EL (cell line): ENCODE measurements around the gene RAB11FIP3.

Experiments used
- DNase-seq: peaks from one replicate; pipeline ENCODE4 v3.0.0-alpha.2; 2016

Gene RAB11FIP3

GRCh38 chr16:556474-557173, 131.2 kb downstream of the RAB11FIP3 start:
- DNase-seq, result no peak

- DNase-seq, result no peak
Observed at GRCh38 chr16:557463-558297, 132.2 kb downstream of the RAB11FIP3 start.

GRCh38 chr16:558298-559020, 133.0 kb downstream of the RAB11FIP3 start:
- no peak for DNase-seq

- no peak for DNase-seq
Observed at GRCh38 chr16:559021-559380, 133.6 kb downstream of the RAB11FIP3 start.

DNA sequence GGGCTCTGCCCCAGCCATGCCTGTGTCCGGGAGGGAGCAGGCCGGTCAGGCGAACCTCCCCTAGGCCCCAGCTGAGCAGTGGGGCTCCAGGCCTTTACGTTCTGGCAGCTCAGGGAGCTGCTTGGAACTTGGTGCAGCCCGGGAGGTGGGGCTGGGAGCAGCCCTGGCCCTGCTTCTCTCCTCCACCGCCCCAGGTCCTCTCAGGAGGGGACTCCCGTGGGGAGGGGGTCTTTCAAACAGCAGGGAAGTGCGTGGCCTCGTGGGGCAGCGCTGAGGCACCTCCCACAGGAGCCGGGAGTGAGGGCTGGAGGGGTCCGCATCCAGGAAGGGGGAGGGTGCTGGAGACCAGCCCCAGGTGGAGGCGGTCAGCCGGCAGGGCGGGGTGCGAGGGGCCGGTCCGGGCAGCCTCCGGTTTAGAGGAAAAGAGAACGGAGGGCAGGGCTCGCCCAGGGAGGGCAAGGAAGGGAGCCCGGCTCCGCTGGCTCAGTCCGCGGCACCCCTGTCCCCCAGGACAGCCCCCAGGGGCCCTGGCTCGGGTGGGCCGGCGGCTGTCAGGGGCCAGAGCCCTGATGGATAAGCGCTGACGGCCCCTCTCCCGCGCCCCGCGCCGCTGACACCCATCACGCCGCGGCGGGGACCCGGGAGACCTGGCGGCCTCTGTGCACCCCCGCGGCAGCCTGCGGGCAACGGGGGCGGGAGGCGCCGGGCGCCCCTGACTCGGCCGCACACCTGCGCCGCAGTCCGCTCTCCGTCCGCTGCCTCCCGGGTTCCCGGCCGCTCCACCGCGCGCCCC, 134.2 kb downstream of the RAB11FIP3 start:
- no peak for DNase-seq

GRCh38 chr16:560204-560700, 134.8 kb downstream of the RAB11FIP3 start, which contains the start of gene PRR35:
PRR35 (plus strand) TSS chr16:560394; CDS start chr16:563295, 2,901 bp downstream.
- no peak for DNase-seq

DNA sequence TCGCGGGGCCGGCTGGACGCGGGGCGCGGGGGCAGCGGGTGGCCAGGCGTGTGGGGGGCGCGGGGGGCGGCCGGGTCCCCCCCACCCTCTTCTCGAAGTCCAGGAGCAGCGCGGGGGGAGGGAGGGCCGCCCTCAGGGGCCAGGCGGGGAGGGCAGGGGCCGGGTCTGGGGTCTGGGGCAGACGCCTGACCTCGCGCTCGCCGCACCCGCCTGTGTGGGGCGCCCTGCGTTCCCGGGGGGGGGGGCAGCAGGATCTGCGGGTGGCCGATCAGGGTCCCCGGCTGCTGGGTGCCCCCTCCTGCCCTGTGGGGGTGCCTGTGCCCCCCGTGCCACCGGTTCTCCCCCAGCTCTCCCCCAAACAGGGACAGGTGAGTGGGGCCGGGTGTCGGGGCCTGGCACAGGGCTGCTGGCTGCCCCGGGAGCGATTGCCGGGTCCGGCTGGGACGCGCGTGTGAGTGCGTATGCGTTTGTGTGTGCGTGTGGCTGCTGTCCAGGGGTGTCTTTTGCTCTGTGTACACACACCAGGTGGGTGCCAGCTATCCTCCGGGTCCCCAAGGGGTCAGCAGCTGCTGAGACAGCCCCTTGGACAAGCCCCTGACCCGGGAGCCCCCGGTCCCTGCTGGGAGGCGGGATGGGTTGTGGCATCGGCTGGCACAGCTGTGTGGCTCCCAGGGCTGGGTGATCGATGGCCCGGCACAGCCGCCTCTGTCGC, 135.4 kb downstream of the RAB11FIP3 start:
- no peak for DNase-seq

- DNase-seq, result no peak
Observed at GRCh38 chr16:561413-561794, 136.0 kb downstream of the RAB11FIP3 start.

GRCh38 chr16:561957-562938, 136.8 kb downstream of the RAB11FIP3 start:
- no peak for DNase-seq

GRCh38 chr16:563072-563644, 137.7 kb downstream of the RAB11FIP3 start:
- no peak for DNase-seq

DNA sequence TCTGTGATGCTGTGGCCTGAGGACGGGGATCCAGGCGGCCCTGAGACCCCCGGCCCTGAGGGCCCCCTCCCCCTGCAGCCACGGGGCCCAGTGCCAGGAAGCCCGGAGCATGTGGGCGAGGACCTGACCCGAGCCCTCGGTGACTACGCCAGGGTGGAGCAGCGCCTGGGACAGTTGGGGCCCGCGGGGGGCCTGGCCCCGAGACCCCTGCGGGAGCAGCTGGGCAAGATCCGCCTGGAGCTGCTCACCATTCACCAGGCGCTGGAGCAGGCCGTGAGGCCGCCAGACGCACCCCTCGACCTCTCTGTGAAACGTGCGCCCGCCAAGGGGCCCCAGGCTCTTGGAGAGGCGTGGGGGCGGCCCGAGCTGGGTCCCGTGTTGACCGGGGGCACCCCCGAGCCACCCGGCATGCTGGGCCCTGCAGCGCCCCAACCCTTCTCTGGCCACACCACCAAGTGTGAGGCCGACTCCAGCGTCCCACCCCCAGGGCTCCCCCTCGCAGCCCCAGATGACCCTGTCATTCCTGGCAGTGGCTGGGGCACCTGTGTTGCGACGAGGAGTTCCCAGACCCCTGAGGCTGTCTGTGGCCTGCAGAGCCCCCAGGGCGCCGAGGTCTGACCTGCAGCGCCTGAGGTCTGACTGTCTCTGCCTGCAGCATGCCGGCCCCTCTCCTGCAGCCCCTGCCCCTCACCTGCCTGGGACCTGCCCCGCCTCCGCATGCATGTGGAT, 139.4 kb downstream of the RAB11FIP3 start:
- DNase-seq, result no peak

GRCh38 chr16:565419-566330, 140.2 kb downstream of the RAB11FIP3 start:
- no peak for DNase-seq

DNA sequence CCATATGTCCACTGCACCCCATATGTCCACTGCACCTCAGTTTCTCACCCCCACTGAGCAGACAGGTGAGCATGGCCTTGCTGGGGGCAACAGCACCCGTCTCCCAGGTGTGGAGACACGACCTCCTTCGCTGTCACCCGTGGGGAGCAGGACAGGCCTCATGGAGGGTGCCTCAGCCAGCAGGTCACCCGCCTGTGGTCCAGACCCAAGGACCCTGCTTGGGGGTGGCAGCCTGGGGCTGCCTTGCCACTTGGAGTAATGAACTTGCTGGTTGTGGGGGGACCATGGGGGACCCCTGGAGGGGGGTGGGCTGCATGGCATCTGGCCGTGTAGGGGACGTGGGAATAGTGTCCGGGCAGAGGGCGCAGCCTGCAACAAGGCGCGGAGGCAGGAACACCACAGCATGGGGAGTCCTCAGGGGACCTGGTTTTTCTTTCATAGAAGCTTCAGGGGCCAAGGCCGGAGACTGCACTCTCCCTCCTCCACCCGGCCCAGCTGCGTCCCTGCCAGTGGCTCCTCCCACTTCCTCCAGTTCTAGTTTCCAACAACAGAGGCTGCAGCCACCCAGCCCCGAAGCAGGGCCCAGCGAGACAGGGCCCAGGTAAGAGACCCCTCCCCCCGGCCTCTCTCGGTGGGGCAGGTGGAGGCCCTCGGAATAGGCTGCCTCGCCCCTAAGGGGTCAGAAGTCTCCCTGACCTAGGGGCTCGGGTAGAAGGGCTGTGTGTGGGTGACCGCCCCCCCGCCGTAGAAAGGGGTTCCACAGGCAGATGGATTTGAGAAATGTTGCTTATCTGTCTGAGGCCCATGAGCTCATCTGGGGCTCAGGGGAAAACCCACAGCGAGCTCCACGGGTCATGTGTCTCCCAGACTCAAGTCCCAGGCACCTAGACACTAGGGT, 141.3 kb downstream of the RAB11FIP3 start, which contains the start of gene NHLRC4:
TSS of gene NHLRC4 (plus strand) at position 531 of the 898 bp plus-strand sequence. CDS start 1,043 bp downstream, outside the sequence.
- peak; percentile 58 for DNase-seq

DNA sequence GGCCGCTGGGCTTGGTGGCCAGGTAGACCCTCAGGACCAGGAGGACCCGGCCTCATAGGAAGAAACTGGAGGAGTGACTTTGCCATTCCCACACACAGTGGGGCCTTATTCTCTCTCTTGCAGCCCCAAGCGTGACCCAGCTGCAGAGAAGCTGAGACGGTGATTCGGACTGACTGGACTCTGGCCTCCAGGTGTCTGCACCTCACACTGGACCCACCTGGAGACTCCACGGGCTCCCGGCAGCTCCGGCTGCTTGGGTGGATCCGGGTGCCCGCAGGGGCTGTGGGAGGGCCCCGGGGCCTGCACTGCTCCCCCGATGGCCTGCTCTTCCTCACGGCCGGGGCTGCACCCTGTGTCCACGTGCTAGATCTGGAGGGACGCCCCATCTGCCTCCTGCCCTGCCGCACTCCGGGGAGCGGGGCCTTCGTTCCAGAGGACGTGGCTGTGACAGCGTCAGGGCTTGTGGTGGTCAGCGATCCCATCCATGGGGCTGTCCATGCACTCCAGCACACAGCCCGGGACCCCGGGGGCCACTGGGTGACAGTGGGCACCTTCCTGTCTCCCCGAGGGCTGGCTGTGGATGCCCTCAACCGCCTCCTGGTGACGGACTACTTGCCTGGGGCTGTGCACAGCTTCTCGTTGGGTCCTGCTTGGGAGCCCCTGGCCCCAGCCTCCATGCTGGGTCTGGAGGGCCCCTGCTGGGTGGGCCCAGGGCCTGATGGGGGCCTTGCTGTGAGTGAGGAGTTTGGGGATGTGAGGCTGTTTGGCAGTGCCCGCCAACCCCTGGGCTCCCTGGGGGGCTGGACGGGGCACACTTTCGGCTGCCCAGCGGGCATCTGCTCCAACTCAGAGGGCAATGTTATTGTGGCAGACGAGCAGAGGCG, 142.2 kb downstream of the RAB11FIP3 start:
- DNase-seq, result no peak

DNA sequence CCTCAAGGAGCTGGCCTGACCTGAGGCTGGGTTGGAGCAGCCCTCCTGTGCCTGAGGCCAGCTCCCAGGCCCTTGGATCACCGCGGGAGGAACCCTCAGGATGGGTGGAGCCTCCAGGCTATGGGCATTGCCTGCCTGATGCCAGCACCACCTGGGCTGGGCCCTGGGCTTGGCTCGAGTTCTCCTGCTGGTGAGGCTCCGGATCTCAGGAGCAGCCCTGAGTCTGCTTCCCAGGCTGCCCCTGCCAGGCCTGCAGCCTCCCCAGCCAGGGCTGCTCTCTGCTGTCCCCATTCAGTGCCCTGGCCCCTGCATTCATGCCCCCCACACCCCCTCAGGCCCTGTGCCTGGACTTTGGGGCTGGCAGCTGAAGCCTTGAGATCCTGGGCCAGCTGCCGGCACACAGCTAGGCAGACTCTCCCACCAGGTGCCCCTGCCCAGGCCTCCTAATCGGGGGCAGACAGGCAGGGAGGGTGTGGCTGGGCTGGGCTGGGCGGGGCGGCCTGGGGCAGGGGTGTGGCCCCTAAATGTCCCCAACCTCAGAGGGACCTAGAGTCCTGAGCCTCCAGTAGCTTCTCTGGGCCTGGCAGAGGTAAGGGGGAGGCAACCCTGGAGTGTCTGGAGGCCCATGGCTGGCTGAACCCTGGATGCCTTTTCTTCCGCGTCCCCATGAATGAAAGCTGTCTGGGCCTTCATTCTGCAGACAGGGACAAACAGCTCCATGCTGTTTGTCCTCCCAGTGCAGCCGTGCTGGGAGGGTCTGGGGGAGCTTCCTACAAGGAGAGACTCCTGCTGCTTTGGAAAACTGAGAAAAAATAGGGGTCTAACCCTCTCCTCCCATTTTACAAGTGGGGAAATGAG, 143.2 kb downstream of the RAB11FIP3 start:
- no peak for DNase-seq
